HG03103 (cell line): ENCODE measurements around the gene NUP50.

Experiments
- ATAC-seq: cut with Tn5 transposase; IDR thresholded peaks from one replicate; pipeline ENCODE4 v1.9.1; 2021; ENCODE audit warnings: low read depth; ENCODE audit not compliant: unreplicated experiment

Gene NUP50

DNA sequence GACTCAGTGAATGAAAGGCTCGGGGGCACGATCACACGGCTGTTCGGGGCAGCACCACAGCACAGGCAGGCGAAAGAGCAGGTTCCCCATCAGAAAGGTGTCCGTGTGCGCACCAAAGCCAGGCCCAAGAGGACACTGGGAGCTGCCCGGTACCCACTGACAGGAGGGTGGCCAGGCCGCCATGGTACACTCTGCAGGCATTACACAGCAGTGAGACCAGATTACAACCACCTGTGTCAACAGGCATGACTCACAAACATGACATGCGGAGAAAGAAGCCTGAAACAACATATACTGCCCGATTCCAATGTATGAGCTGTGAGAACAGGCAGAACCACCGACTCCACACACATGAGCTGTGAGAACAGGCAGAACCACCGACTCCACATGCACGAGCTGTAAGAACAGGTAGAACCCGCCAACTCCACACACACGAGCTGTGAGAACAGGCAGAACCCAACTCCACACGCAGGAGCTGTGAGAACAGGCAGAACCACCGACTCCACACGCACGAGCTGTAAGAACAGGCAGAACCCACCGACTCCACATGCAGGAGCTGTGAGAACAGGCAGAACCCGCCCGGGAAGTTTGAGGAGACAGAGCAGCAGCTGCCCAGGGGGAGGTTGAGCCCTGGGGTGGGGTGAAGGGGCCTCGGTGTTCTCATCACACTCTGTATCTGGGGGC is 44.4 kb downstream of the NUP50 start:
- no peak for ATAC-seq

DNA sequence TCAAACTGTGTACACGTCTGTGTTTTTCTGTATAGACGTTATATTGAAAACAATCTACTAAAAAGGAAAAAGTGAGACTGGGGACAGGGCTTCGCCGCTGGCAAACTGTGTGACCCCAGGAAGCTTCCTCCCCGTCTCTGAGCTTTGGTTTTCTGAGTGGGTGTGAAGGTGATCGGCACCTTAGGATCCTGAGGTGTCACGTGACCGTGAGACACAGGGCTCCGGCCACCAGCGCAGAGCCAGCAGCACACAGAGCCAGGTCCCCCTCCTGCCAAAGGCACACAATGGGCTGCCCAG is 44.9 kb downstream of the NUP50 start:
- ATAC-seq: no peak

DNA sequence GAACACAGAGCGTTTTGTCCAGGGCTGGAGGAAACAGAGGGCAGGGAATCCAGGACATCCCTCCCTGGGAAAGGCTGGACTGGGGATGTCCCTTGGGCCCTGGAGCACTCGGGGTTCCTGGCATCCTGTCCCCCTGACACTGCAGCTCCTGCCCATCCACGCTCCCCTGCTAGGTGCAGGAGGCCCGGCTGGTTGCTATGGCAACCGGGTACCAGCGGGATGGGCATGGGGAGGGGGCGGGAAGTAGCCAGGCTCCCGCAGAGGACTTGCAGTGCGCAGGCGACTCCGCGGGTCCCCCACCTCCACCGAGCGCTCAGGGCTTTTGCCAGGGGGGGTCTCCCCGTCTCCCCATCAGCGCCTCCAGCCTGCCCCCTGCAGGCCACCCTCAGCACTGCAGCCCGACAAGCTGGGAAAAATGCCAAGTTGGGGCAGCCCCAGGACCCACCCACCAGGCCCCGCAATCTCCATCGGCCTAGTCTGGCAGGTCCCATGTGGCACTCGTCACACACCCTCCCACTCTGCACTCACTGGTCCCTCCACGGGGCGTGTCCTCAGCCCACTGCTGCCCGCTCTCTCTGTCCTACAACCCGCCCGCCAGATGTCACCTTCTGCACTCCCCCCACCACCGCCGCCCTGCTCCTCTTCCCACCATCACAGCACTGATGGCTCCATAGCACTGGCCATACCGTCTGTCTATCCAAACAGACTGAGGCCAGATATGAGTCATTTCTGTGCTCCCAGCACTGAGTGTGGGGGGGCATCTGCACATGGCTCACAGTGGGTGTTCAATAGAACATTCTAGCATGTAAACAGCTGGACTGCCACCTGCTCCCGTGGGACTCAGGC is 45.5 kb downstream of the NUP50 start:
- no peak for ATAC-seq

DNA sequence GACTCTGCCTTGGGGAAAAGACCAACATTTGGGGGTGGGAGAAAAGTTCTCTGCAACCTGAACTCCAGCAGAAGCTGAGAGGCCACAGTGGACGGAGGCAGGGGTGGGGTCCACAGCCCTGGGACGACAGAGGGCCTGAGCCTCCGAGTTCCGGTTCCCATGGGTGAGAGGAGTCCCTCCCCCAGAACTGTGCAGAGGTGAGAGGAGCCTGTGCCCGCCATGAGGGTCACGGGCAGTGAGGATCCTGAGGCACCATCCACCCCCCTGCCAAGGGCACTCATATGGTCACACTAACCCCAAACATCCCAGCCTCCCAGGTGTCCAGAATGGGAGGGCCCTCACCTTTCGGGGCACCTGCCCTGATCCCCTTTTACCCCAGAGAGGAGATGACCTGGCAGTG is 46.4 kb downstream of the NUP50 start:
- ATAC-seq: no peak

DNA sequence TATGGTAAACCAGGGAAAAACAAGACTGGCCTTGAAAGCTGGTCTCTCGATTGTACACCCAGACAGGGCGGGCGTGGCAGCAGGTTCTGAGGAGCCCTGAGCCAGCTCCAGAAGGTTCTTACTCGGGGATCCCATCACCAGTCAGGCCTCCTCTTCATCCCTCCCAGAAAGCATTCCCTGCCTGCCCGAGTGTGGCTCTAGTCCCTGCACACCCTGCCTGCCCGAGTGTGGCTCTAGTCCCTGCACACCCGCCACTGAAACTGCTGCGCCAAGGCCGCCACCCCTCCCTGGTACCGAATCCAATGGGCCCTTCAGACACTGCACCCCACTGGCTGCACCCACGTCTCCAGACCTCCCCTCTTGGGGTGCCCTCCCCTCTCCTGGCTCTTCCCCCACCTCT is 46.9 kb downstream of the NUP50 start:
- ATAC-seq: no peak

DNA sequence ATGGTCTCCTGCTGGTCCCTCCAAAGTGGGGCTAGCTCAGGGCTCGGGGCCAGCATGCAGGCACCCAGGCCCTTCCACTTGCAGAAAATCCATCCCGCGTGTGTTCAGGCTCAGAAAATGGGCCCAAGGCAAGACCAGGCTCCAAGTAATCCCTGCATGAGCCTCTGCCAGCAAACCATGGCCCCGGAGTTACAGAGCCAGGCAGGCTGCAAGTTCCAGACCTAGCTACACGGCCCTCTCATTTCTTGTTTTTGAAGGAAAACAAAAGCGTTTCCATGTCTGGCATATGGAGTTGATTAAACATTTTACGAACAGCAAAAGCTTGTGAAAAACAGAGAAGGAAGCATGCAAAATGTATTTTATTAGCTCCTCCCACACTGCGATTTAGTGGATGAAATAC is 47.3 kb downstream of the NUP50 start:
- ATAC-seq: no peak

DNA sequence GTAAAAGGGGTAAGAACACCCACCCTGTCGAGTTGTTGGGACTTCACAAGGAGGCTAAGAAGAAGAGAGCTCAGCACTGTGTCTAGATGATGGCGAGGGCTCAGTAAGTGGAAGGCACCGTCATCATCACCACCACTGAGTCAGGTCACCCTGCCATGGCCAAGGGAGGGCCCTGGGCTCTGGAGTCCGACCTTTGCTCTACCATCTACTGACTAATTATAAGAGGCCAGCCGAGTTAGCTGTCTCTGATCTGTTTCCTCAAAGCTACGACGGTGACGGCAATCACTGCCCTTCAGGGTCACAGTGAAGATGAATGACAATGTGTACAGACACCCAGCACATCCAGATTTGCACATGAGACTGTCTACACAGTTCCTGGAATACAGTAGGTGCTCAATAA is 47.7 kb downstream of the NUP50 start:
- ATAC-seq: no peak

DNA sequence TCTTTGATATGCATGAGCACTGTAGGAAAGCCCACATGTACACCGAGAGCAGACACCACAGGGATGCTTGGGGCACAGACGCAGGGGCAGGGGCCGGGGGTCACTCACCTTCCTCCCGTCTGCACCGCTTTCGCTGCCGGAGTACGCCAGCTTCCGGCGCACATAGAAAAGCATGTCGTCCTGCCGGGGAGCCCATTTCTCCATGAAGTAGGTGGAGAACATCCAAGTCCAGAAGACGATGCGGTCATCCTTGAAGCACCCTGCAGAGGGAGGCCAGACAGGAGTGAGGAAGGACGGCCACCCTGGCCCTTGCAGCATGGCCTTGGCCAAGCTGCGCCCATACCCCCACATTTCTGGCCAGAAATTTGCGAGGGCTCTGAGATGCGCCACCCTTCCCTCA is 48.1 kb downstream of the NUP50 start:
- ATAC-seq: no peak

DNA sequence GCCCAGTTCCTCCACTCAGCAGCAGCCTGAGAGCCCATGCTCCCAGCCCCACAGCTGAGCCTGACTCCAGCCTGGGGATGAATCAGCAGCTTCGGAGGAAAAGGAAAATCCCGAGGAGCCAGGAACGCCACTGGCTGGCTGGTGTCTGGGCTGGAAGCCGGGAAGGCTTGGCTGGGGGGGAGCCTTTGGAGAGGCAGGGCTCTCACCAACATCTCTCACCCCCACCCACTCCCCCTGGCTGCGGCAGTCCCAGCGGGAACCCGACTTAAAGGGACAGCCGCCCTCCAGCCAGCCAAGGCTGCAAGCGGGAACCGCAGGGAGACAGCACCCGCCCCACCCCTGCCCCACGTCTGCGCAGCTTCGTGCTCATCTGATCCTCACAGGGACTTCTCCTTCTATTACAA is 48.6 kb downstream of the NUP50 start:
- ATAC-seq: no peak

DNA sequence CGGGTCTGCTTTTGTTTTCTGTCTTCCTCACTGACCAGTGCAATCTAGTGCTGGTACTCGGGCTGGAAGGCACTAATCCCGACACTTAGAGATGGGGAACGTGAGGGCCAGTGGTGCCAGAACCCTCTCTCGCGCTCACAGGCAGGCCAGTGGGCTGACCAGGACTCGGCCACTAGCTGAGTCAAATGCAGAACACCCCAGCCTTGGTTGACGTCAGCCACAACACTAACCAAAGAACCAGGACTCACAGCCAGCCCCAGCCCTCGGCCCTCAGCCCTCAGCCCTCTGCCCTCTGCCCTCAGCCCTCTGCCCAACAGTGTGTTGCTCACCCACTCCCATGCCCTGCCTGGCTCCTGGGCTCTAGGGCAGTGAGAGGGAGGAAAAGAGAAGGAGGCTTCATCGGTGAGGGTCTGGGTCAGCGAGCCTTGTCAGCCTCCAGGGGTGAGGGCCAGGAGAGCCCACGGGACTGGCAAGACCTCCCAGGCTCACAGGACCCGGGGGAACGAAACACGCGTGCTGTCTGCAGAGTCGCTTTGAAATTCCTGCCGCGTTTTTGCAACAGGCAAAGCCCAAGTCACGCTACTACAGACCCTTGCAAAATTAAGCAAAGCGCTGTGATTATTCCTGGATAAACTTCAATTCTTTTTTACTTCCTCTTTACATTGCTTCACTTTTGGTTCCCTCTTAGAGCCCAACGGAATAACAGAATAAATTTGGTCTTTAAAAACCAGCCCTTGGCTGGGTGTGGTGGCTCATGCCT is 49.4 kb downstream of the NUP50 start:
- ATAC-seq: no peak

DNA sequence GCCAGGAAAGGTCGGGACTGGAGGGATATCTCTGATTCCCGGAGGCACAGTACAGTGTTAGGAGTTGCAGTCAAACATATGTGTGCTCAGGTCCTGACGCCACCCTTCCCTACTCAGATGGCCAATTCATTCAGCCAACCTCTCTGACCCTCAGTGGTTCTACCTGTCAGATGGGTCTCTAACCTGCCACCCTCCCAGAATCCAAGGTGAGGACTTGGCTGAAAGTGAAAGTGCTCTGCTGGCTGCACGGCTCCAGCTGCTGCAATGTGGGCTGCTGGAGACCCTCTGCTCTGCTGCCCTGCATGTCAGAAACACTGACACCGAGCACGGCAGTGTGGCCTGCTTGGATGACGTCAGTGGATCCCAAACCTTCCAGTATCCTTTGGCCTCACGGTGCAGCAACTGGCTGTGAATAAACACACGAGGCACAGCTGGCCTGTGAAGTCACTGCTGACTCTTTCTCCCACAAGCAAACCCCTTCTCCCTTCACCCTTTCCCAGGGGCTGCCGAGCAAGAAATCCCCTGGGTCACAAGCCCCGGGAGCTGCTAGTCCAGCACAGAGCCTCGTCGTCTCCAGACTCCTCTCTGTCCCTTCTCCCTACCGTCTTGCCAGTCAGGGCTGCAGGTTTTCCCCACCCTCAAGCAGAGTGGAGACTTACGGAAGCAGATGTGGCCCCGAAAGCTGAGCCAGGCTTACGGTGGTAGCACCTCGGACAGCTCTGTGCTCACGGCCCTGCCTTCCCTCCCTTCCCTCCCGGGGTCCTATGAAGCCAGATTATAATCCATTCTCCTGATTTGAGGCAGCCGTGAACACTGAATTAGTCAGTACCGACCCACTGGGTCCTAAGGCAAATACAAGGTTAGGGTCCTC is 52.6 kb downstream of the NUP50 start:
- no peak for ATAC-seq

DNA sequence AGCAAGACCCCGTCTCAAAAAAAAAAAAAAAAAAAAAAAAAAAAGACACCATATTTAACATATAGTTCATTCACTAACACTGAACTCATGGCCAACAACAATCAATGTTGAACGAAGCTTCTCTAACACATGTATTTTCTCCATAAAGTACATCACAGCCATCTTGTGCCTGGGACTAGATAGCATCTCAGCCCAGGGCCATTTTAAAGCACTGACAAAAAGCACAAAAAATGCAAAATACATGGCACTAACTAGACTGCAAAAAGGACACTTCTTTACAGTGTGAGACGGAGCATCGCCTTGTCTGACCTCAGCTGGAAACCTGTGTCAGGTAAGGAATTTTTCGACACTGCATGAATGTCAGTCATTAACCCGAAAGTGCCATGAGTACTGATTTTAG is 53.6 kb downstream of the NUP50 start:
- ATAC-seq: no peak

DNA sequence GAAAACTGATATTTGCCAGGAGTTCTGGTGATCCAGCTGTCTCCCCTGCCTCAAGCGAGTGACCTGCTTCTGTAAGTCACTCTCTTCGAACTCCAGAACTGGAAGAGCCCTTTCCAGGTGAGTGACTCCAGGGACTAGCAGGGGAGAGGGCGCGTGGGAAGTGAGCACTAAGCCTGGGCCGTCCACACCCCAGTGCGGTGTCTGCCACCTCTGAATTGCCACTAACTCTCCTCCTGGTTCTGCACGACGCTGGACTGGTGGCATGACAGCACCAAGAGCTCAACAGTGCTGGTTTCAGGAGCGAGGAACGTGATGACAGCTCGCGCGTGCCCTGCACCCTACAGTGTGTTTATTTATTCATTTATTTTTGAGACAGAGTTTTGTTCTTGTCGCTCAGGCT is 54.1 kb downstream of the NUP50 start:
- ATAC-seq: no peak

DNA sequence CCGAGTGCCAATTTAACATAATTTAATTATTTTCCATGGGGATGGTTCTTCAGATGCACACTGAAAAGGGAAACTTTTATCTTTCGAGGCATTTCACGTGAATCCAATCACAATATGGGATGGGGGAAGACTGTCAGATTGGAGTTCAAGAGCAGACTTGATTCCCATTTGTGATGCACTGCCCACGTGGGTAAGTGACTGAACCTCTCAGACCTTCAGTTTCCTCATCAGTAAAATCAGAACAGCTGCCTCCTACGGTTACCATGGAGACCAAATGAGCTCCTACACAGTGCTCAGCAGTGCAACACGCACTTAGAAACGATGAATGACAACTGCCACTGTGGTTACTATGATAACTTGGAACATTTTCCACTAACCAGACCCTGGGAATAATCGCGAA is 55.3 kb downstream of the NUP50 start:
- ATAC-seq: no peak

DNA sequence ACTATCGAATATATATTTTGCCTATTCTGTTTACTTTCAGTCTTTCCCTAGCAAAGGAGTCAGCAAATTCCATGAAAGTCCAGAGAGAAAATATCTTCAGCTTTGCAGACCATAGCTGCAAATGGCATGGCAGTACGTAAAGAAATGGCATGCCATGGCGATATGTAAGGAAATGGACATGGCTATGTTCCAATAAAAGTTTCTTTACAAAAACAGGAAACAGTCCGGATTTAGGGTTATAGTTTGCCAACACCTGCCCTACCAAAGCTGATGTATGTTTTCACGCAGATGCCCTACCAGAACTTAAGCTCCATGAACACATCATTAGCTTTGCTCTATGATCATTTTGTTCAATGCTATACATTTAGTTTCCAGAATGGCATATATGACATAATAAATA is 57.5 kb downstream of the NUP50 start:
- ATAC-seq: no peak

DNA sequence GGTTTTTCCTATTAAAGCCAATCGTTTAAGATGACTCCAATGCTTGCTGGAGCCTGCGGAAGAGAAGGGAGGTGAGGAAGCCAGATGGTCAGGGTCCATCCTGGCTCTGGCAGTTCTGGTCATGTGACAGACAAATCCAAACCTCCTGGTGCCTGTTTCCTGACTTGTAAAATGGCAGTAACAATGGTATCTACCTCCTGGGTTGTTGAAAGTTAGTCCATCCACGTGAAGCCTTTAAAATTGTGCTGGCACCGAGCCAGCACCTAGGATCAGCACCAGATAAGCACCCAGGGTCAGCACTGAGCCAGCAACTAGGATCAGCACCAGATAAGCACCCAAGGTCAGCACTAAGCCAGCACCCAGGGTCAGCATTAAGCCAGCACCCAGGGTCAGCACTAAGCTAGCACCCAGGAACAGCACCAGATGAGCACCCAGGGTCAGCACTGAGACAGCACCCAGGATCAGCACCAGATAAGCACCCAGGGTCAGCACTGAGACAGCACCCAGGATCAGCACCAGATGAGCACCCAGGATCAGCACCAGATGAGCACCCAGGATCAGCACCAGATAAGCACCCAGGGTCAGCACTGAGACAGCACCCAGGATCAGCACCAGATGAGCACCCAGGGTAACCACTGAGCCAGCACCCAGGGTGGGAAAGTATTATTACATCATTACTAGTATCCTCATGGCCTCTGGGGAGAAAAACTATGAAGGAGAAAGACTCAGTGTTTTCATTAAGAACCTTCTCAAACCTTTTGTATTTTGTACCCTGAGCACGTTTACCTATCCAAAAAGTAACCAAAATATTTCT is 59.8 kb downstream of the NUP50 start:
- no peak for ATAC-seq

DNA sequence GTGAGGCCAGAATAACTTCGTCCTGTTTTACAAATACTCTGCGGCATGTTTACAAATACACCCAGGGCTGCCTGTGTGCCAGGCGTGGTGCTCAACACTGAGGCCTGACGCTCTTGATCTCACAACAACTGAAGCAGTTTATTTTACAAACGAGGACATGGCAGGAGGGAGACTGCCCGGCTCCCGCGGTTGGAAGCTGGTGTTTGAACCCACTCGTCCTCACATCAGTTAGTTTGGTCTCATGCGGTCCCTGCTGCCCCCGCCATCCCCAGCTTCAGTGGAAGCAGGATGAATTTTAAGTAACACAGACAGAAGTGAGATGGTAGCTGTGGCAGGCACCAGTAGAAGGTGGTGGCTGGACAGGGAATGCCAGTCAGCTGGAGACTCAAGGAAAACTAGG is 60.6 kb downstream of the NUP50 start:
- ATAC-seq: no peak

DNA sequence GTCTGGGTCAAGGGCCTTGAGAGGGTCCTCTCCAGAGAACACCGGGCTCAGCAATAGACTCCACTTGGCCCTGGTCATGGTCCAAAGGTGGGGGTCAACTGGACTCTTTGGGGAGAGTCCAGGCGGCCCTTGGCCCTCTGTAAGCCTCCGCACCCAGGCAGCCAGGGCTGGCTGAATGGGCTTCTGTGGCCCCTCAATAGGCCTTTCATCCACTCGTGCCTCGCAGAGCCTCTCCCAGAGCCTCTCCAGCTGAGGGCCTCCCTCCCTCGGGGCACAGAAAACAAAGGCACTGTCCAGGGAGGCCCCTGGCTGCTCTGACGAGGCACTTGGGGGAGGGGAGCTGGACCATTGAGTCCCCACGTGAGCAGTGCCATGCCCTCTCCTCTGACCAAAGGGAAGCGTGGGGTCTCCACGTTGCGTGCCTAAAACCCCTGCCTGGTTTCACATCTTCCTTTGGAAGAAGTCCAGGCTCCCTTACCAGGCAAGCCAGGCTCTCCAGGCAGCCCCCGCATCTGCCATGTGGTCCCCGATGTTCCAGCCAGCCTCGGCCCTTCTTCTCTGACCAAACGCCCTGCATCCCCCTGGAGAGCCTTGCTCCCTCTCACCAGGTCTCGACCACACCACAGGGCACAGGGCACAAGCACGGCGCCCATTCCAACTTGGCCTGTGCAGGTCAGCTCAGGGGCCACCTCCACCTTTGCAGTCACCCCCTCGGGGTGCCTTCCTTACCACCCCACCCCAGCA is 61.4 kb downstream of the NUP50 start:
- ATAC-seq: no peak
